Tibial nerve (tissue), 4 donors: ENCODE results near the gene NUB1.

Experiments used
- EP300 ChIP-seq, 2 donors: sonication (generic); formaldehyde crosslinking; IDR thresholded peaks; one replicate each; pipeline ENCODE4 v1.6.1; 2017; ENCODE audit warnings: antibody characterized with exemption in 2 of 2, mild to moderate bottlenecking in 1 of 2
- POLR2A ChIP-seq, 2 donors: fragments of 450-650 bp; IDR thresholded peaks; one replicate each; pipeline ENCODE4 v1.6.1; 2017; ENCODE audit warnings: antibody characterized with exemption in 2 of 2, mild to moderate bottlenecking in 2 of 2, moderate library complexity in 2 of 2
- TF ChIP-seq, protein P1 (sequence below), 5 experiments: fragments of 200-600 bp in 3 of 5; fragments of 450-650 bp in 2 of 5; sonication (generic) in 3 of 5; IDR thresholded peaks; one replicate each; pipeline ENCODE4 v1.5.1; 2016 to 2019; ENCODE audit warnings: antibody characterized with exemption in 5 of 5, mild to moderate bottlenecking in 3 of 5, moderate library complexity in 2 of 5

DNA sequence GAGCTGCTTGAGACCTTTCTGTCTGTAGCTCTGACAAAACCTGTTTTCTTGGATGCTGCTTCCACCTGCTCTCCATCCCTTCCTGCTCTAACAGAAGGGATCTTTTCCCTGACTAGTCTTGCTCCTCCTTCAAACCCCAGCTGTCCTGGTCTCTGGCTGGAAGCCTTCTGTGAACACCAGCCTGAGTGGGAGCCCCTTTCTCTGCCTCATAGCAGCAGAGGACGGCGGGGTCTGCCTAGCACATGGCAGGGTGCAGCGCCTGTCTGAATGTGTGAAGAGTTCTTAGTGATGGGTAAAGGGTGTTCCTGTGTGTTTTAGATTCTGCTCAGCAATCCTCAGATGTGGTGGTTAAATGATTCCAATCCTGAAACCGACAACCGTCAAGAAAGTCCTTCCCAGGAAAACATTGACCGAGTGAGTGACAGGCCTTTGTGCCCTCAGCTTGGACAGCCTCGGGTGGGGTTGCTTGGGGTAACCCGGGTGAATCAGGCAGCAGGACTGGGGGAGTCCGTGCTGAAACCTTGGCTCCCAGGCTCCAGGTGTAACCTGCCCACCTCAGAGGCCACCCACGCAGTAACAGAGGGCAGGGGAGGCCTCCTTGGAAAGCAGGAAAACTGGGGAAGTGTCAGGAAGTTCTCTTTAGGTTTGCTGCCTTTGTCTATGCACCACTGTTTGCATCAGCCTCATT is 34.1 kb downstream of the NUB1 start:
- TF ChIP-seq, protein P1, sequence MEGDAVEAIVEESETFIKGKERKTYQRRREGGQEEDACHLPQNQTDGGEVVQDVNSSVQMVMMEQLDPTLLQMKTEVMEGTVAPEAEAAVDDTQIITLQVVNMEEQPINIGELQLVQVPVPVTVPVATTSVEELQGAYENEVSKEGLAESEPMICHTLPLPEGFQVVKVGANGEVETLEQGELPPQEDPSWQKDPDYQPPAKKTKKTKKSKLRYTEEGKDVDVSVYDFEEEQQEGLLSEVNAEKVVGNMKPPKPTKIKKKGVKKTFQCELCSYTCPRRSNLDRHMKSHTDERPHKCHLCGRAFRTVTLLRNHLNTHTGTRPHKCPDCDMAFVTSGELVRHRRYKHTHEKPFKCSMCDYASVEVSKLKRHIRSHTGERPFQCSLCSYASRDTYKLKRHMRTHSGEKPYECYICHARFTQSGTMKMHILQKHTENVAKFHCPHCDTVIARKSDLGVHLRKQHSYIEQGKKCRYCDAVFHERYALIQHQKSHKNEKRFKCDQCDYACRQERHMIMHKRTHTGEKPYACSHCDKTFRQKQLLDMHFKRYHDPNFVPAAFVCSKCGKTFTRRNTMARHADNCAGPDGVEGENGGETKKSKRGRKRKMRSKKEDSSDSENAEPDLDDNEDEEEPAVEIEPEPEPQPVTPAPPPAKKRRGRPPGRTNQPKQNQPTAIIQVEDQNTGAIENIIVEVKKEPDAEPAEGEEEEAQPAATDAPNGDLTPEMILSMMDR (IDR thresholded peaks at IDR 0.05), result no peak
- TF ChIP-seq EP300 (IDR thresholded peaks at IDR 0.05) (no peak), POLR2A (IDR thresholded peaks at IDR 0.05) (no peak)
